ENCODE results near the gene STT3B.
A peak's percentile ranks its signal among the peaks of the same experiment; 100 is the strongest.

- TF ChIP-seq CTCF (conservative IDR thresholded peaks at IDR 0.05; ENCODE audit: low read depth, low read length) (peak; percentile 87), EZH2 (IDR thresholded peaks at IDR 0.05; ENCODE audit: low read length, unreplicated experiment) (no peak)
These were observed 78.1 kb downstream of the STT3B start for GRCh38 chr3:31610700-31611275.
